Loucy (cell line): ENCODE data around the gene AKT1.

Source experiments
- H2AFZ ChIP-seq: fragments of 200-600 bp; sonication (generic); 2 replicates; pipeline ENCODE4 v1.6.0; 2016; ENCODE audit warnings: antibody characterized with exemption, mild to moderate bottlenecking, low read length, moderate library complexity
- H3F3A ChIP-seq: fragments of 200-600 bp; 2 replicates; pipeline ENCODE4 v1.6.0; 2016; ENCODE audit warnings: antibody characterized with exemption, low read depth, mild to moderate bottlenecking
- H3K27me3 ChIP-seq: fragments of 200-600 bp; sonication (generic); 2 replicates; pipeline ENCODE4 v1.6.1; 2014; ENCODE audit warnings: low read length, mild to moderate bottlenecking; ENCODE audit not compliant: insufficient read depth, poor library complexity, severe bottlenecking
- H3K36me3 ChIP-seq: fragments of 200-600 bp; sonication (generic); 2 replicates; pipeline ENCODE4 v1.6.1; 2016; ENCODE audit warnings: low read length; ENCODE audit not compliant: insufficient read depth
- H3K4me1 ChIP-seq: fragments of 200-600 bp; sonication (generic); 2 replicates; pipeline ENCODE4 v1.5.1; 2014; ENCODE audit warnings: low read length, mild to moderate bottlenecking; ENCODE audit not compliant: insufficient read depth, poor library complexity, severe bottlenecking
- H3K4me2 ChIP-seq: fragments of 200-600 bp; sonication (generic); 2 replicates; pipeline ENCODE4 v1.6.0; 2014; ENCODE audit warnings: antibody characterized with exemption, low read length, low read depth, mild to moderate bottlenecking; ENCODE audit not compliant: poor library complexity, severe bottlenecking
- H3K4me3 ChIP-seq: fragments of 200-600 bp; sonication (generic); 2 replicates; pipeline ENCODE4 v1.5.1; 2014; ENCODE audit warnings: low read length, mild to moderate bottlenecking, mixed read lengths; ENCODE audit not compliant: poor library complexity, severe bottlenecking
- H3K79me2 ChIP-seq: fragments of 200-600 bp; sonication (generic); 2 replicates; pipeline ENCODE4 v1.6.1; 2014; ENCODE audit warnings: low read length; ENCODE audit not compliant: insufficient read depth
- H3K9ac ChIP-seq: fragments of 200-600 bp; sonication (generic); 2 replicates; pipeline ENCODE4 v1.6.0; 2014; ENCODE audit warnings: mild to moderate bottlenecking, low read depth, low read length, moderate library complexity; ENCODE audit not compliant: poor library complexity, severe bottlenecking
- H3K9me2 ChIP-seq: fragments of 200-600 bp; sonication (generic); replicated peaks from 2 replicates; pipeline ENCODE4 v1.6.1; 2016; ENCODE audit warnings: low read depth, low read length, mixed read lengths
- H3K9me3 ChIP-seq: fragments of 200-600 bp; sonication (generic); 2 replicates; pipeline ENCODE4 v1.6.1; 2014; ENCODE audit warnings: mild to moderate bottlenecking, antibody characterized with exemption, low read length, low read depth; ENCODE audit not compliant: insufficient read depth
- H4K20me1 ChIP-seq: fragments of 200-600 bp; sonication (generic); 2 replicates; pipeline ENCODE4 v1.6.0; 2014; ENCODE audit warnings: antibody characterized with exemption, low read length, mild to moderate bottlenecking; ENCODE audit not compliant: insufficient read depth, poor library complexity, severe bottlenecking
- EZH2phosphoT487 ChIP-seq: fragments of 200-600 bp; IDR thresholded peaks from 2 replicates; pipeline ENCODE4 v1.6.1; 2018; ENCODE audit warnings: antibody characterized with exemption, mild to moderate bottlenecking, moderate library complexity, borderline replicate concordance
- TF ChIP-seq, protein P1 (sequence below): fragments of 200-600 bp; sonication (generic); conservative IDR thresholded peaks from 2 replicates; pipeline ENCODE4 v1.5.1; 2014; ENCODE audit warnings: mild to moderate bottlenecking, antibody characterized with exemption, low read length

Gene AKT1

DNA sequence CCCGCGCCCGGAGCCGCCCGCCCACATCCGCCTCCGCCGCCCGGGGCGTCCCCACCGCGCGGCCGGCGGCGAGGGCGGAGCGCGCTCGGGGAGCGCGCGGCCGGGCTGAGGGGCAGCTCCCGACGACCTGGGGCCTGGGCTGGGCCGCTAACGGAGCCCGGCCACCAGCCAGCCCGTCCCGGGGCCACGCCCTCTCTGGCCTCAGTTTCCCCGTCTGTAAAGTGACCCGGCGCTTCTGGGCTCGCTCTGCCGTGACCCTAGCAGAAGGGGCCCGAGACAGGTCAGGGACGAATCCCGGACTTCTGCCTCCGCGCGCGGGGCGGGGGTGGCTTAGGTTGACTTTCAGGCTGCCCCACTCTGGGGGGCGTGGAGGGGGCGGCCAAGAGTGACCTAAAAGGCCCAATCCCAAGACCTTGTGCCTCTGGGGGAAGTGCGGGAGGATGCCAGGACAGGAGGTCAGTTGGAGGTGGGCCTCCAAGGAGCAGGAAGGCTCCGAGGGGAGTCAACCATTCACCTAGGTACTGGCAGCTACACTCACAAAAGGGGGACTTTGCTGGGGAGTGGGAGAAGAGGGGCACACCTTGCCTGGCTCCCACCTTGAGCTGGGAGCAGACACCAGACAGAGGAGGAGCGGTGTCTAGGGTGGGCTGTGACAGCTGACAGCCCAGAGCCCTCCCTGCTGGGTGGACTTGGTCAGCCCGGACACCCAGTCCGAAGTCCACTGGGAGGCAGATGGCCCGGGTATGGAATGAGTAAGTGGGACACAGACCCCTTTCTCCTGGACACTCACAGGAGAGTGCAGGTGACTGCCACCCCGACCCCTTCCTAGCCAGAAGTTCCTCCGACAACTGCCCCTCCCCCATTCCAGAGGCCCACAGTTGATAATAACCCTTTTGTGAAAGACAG, 486 bp upstream of the AKT1 start:
- no peaks in the 10 kb centered on the region for H3K36me3 ChIP-seq
- no peaks in the 10 kb centered on the region for H3K9me3 ChIP-seq
- H3K4me3 ChIP-seq = peak overlapping the region; percentile 74
- H3K4me2 ChIP-seq = peak overlapping the region; percentile 75
- H3K27me3 ChIP-seq = no peaks in the 10 kb centered on the region
- peaks cover 41% of the 10 kb centered on the region for H4K20me1 ChIP-seq
- peaks cover 13% of the 10 kb centered on the region for H3F3A ChIP-seq
- H3K9me2 ChIP-seq = no peaks in the 10 kb centered on the region
- peaks cover 41% of the 10 kb centered on the region for H3K79me2 ChIP-seq
- no peak for TF ChIP-seq EZH2phosphoT487
- TF ChIP-seq, protein P1, sequence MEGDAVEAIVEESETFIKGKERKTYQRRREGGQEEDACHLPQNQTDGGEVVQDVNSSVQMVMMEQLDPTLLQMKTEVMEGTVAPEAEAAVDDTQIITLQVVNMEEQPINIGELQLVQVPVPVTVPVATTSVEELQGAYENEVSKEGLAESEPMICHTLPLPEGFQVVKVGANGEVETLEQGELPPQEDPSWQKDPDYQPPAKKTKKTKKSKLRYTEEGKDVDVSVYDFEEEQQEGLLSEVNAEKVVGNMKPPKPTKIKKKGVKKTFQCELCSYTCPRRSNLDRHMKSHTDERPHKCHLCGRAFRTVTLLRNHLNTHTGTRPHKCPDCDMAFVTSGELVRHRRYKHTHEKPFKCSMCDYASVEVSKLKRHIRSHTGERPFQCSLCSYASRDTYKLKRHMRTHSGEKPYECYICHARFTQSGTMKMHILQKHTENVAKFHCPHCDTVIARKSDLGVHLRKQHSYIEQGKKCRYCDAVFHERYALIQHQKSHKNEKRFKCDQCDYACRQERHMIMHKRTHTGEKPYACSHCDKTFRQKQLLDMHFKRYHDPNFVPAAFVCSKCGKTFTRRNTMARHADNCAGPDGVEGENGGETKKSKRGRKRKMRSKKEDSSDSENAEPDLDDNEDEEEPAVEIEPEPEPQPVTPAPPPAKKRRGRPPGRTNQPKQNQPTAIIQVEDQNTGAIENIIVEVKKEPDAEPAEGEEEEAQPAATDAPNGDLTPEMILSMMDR = no peak
- 0 out of 2 replicates have a peak overlapping the region, but pooled peaks have one; percentile 45 for H2AFZ ChIP-seq
- H3K4me1 ChIP-seq = peaks cover 55% of the 10 kb centered on the region
- H3K9ac ChIP-seq = peak overlapping the region; percentile 69

DNA sequence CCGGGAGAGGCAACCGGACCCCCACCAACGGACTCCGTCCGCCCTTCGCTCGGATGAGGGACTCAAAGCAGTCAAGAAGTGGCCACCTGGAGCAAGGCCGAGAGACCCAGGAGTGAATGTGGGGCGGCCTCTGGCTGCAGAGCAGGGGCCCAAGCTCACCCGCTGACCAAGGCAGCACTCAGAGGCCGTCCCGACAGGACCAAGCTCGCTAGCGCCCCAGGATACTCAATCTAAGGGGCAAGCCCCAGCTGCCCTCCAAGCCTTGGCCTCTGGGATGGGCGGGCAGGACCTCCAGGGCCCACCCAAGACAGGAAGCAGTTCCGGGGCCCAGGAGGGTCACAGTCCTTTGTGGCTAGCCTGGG, 936 bp downstream of the AKT1 start:
- TF ChIP-seq, protein P1 = no peak
- TF ChIP-seq EZH2phosphoT487 = no peak
- Histone ChIP-seq H3K79me2 (peaks cover 54% of the 10 kb centered on the region), H2AFZ (no peak overlapping the region), H3K9me2 (no peaks in the 10 kb centered on the region), H3K4me2 (peak overlapping the region; percentile 90), H3K9ac (peak overlapping the region; percentile 72), H3F3A (peaks cover 8% of the 10 kb centered on the region; the same call in 1 of the 2 replicates), H3K36me3 (no peaks in the 10 kb centered on the region), H3K4me3 (peak overlapping the region; percentile 75), H3K9me3 (no peaks in the 10 kb centered on the region), H3K4me1 (peaks cover 50% of the 10 kb centered on the region), H4K20me1 (peaks cover 48% of the 10 kb centered on the region), H3K27me3 (no peaks in the 10 kb centered on the region)

DNA sequence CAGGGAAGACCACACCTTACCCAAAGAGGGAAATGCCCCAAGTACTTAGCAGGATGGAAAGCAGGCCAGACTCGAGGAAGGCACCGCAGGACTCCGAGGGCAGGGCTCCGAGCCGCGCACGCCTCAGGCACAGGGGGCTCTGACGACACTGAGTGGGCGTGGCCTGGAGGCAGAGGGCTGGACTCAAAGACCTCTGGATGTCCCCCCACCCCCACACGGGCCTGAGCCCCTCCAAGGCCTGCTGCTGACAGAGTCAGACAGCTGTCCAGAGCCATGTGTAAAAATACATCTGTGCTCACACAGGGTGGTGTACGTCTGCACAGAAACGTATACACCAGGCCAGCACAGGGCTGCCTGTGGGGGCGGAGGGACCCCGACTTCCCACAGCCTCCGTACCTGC, 1.4 kb downstream of the AKT1 start:
- Histone ChIP-seq H4K20me1 (peaks cover 53% of the 10 kb centered on the region), H3K9ac (peak overlapping the region; percentile 72), H3K27me3 (no peaks in the 10 kb centered on the region), H3K79me2 (peaks cover 59% of the 10 kb centered on the region), H3F3A (peaks cover 3% of the 10 kb centered on the region; the same call in 1 of the 2 replicates), H3K9me2 (no peaks in the 10 kb centered on the region), H3K4me2 (peak overlapping the region; percentile 90), H2AFZ (no peak overlapping the region), H3K4me3 (peak overlapping the region; percentile 75), H3K36me3 (no peaks in the 10 kb centered on the region; the same call in 1 of the 2 replicates), H3K4me1 (peaks cover 46% of the 10 kb centered on the region), H3K9me3 (no peaks in the 10 kb centered on the region)
- TF ChIP-seq, protein P1 = no peak
- no peak for TF ChIP-seq EZH2phosphoT487
